ENCODE data around the gene SLC28A1.

GRCh38 chr15:84949043-84949442 lies 64.6 kb downstream of the SLC28A1 start:
- TF ChIP-seq POLR2A (IDR thresholded peaks at IDR 0.05) (no peak), CTCF (IDR thresholded peaks at IDR 0.05) (no peak)
